Common myeloid progenitor, CD34-positive (primary cell): ENCODE measurements around the gene MBTPS1.

Experiments
- CTCF ChIA-PET: fragments of 350-600 bp; sonication (Branson Sonifier 250); formaldehyde crosslinking; loops from one replicate; lab custom pipeline; 2021; ENCODE audit warnings: antibody characterized with exemption; lab: Charles Lee
- POLR2A ChIA-PET: fragments of 350-600 bp; sonication (Branson Sonifier 250); formaldehyde crosslinking; loops from one replicate; lab custom pipeline; 2021; ENCODE audit warnings: antibody characterized with exemption; lab: Charles Lee
- DNase-seq, 3 donors: peaks; one replicate each; pipeline versions ENCODE4 v3.0.0 to v3.0.0-alpha.2; 2013
- H3K27ac ChIP-seq, 2 experiments: 1 replicate in 1 of 2; 2 replicates in 1 of 2; pipeline ENCODE4 v1.7.0; 2013; ENCODE audit warnings: inconsistent platforms in 2 of 2, low read length in 2 of 2, mild to moderate bottlenecking in 2 of 2, low read depth in 1 of 2, moderate library complexity in 1 of 2; ENCODE audit not compliant: severe bottlenecking in 2 of 2, insufficient read depth in 1 of 2, poor library complexity in 1 of 2
- H3K27me3 ChIP-seq, 5 experiments: replicated peaks in 2 of 5; 1 replicate in 3 of 5; 2 replicates in 2 of 5; pipeline versions ENCODE4 v1.6.1 to v1.7.0; 2013; ENCODE audit warnings: low read length in 4 of 5, mild to moderate bottlenecking in 2 of 5, moderate library complexity in 2 of 5, inconsistent platforms in 1 of 5; ENCODE audit not compliant: insufficient read depth in 5 of 5, control insufficient read depth in 4 of 5
- H3K36me3 ChIP-seq, 4 experiments: 1 replicate in 2 of 4; 2 replicates in 2 of 4; pipeline versions ENCODE4 v1.6.1 to v1.7.0; 2013; ENCODE audit warnings: low read length in 3 of 4, control low read depth in 1 of 4, mild to moderate bottlenecking in 1 of 4; ENCODE audit not compliant: control insufficient read depth in 4 of 4, insufficient read depth in 4 of 4
- H3K4me1 ChIP-seq, 4 experiments: 1 replicate in 3 of 4; 2 replicates in 1 of 4; pipeline versions ENCODE4 v1.6.1 to v1.7.1; 2013; ENCODE audit warnings: low read length in 3 of 4, mild to moderate bottlenecking in 3 of 4, control low read depth in 1 of 4, inconsistent platforms in 1 of 4, moderate library complexity in 1 of 4; ENCODE audit not compliant: control insufficient read depth in 4 of 4, insufficient read depth in 4 of 4; ENCODE audit errors: control extremely low read depth in 1 of 4
- H3K4me3 ChIP-seq, 7 experiments: 1 replicate in 4 of 7; 2 replicates in 3 of 7; pipeline versions ENCODE4 v1.5.1 to v1.7.0; 2013; ENCODE audit warnings: mild to moderate bottlenecking in 7 of 7, low read length in 6 of 7, moderate library complexity in 6 of 7, inconsistent platforms in 2 of 7, low read depth in 2 of 7, control low read depth in 1 of 7; ENCODE audit not compliant: insufficient read depth in 4 of 7, control insufficient read depth in 1 of 7; ENCODE audit errors: extremely low read depth in 1 of 7
- H3K9me3 ChIP-seq, 5 experiments: 1 replicate in 4 of 5; 2 replicates in 1 of 5; pipeline versions ENCODE4 v1.6.1 to v1.7.1; 2013; ENCODE audit warnings: low read length in 4 of 5, mild to moderate bottlenecking in 2 of 5, inconsistent platforms in 1 of 5, low read depth in 1 of 5, moderate library complexity in 1 of 5; ENCODE audit not compliant: control insufficient read depth in 4 of 5, insufficient read depth in 2 of 5; ENCODE audit errors: control extremely low read depth in 1 of 5
- WGBS: methylation state at CpG from one replicate; pipeline ENCODE4 v1.1.5; 2013; ENCODE audit not compliant: insufficient coverage; 5-methylcytosine and 5-hydroxymethylcytosine counted together

MBTPS1 gene

DNA sequence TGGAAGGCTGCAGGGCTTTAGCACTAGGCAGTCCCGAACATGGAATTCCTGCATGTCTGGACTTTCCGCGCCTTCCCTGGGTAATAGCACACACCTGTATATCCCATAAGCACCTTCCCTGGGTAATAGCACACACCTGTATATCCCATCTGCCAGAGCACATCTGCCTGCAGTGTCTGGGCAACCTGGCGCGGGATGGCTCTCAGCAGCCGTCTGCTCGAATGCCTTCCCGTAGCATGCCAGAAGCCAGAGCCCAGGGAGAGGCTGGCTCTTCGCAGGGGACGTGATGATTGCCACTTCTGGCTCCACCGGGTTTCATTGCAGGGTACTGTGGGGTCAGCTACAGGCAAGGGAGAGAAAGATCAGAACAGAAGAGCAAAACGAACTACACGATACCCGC lies 21.3 kb downstream of the MBTPS1 start:
- ChIA-PET CTCF (no interaction called here), POLR2A (no interaction called here)
- Histone ChIP-seq H3K27ac (no peak overlapping the region), H3K4me3 (no peak overlapping the region), H3K9me3 (no peaks in the 10 kb centered on the region), H3K27me3 (peaks cover 0 to 29% (median 3%) of the 10 kb centered on the region in 5 experiments), H3K36me3 (peaks cover 13 to 82% (median 50%) of the 10 kb centered on the region in 4 experiments), H3K4me1 (no peaks in the 10 kb centered on the region)
- WGBS = 96% methylated on average over 11 of the region's 14 CpGs
- no peak for DNase-seq

GRCh38 chr16:84093879-84094270 lies 22.9 kb downstream of the MBTPS1 start:
- no peak overlapping the region for H3K27ac ChIP-seq
- H3K4me1 ChIP-seq = peaks cover 0 to 8% (median 4%) of the 10 kb centered on the region in 4 experiments
- H3K9me3 ChIP-seq = no peaks in the 10 kb centered on the region
- peaks cover 0 to 38% (median 7%) of the 10 kb centered on the region in 5 experiments for H3K27me3 ChIP-seq
- CTCF ChIA-PET = no interaction called here
- 100% methylated on average over 2 of the region's 4 CpGs for WGBS
- no peak for DNase-seq
- no peak overlapping the region for H3K4me3 ChIP-seq
- POLR2A ChIA-PET = no interaction called here
- peaks cover 21 to 91% (median 59%) of the 10 kb centered on the region in 4 experiments for H3K36me3 ChIP-seq

DNA sequence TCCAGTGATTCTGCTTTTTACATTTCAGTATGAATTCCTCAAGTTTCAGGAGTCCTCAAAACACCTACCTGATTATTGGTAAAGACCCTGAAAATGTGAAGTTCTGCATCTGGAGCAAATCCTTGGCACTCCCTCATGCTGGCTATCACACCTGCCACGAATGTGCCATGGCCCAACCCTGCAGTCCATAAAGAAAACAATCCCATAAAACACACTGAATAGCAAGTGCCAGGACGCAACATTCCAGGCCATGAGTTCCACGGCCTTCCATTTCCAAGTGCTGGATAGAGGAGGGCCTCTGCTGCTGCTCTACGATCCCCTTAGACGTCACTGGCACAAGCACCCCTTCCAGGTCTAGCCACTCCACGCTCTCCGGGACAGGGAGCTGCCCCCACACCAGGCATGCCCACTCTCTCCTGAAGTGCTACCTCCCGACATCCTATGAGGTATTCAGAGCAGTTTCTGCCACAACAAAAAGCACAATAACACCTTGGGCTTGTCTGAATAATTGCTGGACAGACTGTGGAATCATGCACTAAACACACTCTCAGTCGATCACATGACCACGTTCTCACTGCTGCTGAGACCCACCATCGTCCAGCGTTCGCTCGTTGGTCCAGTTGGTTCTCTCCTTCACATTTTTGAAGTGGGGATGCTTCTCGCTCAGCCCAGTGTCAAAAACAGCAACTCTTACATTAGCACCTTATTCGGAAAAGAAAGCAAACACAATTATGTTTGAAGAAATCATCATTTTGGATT lies 23.4 kb downstream of the MBTPS1 start:
- CTCF ChIA-PET = interaction anchor here (0.9 to 1.4 kb wide), 4 partner anchors 22 to 48 kb away, joined by 3 read pairs; no protein-coding TSS in a partner anchor
- WGBS = 96% methylated on average over 14 of the region's 16 CpGs
- H3K36me3 ChIP-seq = peaks cover 21 to 91% (median 59%) of the 10 kb centered on the region in 4 experiments
- peaks cover 2 to 14% (median 10%) of the 10 kb centered on the region in 4 experiments for H3K4me1 ChIP-seq
- peaks cover 0 to 38% (median 7%) of the 10 kb centered on the region in 5 experiments for H3K27me3 ChIP-seq
- no peak for DNase-seq
- POLR2A ChIA-PET = no interaction called here
- H3K4me3 ChIP-seq = no peak overlapping the region
- H3K27ac ChIP-seq = no peak overlapping the region
- no peaks in the 10 kb centered on the region for H3K9me3 ChIP-seq

DNA sequence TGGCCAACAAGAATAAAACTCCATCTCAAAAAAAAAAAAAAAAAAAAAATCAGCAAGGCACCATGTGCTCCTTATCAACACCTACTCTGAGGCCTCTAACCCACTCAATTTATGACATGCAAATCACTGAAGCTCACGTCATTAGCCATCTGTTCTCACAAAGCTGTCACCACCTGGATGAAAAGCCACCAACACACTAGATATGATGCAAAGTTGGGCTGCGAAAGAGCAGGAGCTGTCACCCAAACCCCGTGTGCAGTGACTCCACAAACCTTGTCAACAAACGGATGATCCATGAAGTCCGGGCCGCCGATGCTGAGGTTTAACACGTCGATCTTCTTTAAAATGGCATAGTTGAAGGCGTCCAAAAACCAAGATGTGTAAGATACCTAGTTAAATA lies 25.3 kb downstream of the MBTPS1 start:
- peaks cover 21 to 85% (median 57%) of the 10 kb centered on the region in 4 experiments for H3K36me3 ChIP-seq
- no peak overlapping the region for H3K27ac ChIP-seq
- over 99% methylated on average over 9 of the region's 10 CpGs for WGBS
- no peak for DNase-seq
- H3K4me3 ChIP-seq = no peak overlapping the region
- peaks cover 0 to 38% (median 7%) of the 10 kb centered on the region in 5 experiments for H3K27me3 ChIP-seq
- POLR2A ChIA-PET = no interaction called here
- no peaks in the 10 kb centered on the region for H3K9me3 ChIP-seq
- peaks cover 12 to 32% (median 26%) of the 10 kb centered on the region in 4 experiments for H3K4me1 ChIP-seq
- CTCF ChIA-PET = no interaction called here

DNA sequence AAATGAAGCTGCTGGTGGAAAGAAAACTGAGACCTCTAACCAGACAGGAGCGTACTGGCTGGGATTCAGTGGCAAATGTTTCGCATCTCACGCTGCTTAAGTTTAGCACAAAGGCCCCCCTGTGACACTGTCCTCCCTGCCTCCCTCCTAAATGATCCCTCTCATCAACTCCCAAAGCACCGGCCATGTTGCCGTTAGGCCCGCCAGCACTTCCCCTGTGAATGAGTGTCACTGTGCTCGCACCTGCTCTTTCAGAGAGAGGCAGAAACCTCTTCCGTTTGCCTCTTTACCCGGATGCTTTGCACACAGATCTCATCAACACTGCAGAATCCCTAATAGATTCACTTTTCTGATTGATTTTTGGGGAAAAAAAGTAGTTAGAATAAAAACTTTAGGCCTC lies 26.5 kb downstream of the MBTPS1 start:
- DNase-seq = no peak
- Histone ChIP-seq H3K4me1 (peaks cover 20 to 42% (median 35%) of the 10 kb centered on the region in 4 experiments), H3K4me3 (no peak overlapping the region), H3K27me3 (peaks cover 0 to 37% (median 7%) of the 10 kb centered on the region in 5 experiments), H3K36me3 (peaks cover 19 to 78% (median 58%) of the 10 kb centered on the region in 4 experiments), H3K27ac (no peak overlapping the region), H3K9me3 (no peaks in the 10 kb centered on the region)
- WGBS = 100% methylated on average over 6 of the region's 9 CpGs
- CTCF ChIA-PET = interaction anchor here (0.9 to 2.1 kb wide), 3 partner anchors 17 to 97 kb away, joined by 3 to 8 read pairs (median 5); partner anchors contain the start of genes MBTPS1 and TAF1C
- POLR2A ChIA-PET = no interaction called here

GRCh38 chr16:84088695-84089395 lies 27.9 kb downstream of the MBTPS1 start:
- CTCF ChIA-PET = interaction anchor here (0.7 to 2.1 kb wide), 12 partner anchors 17 to 395 kb away, joined by 3 to 8 read pairs (median 4); partner anchors contain the start of genes HSBP1, MBTPS1 and TAF1C
- Histone ChIP-seq H3K27me3 (peaks cover 0 to 30% (median 7%) of the 10 kb centered on the region in 5 experiments), H3K27ac (no peak overlapping the region), H3K4me3 (no peak overlapping the region), H3K36me3 (peaks cover 18 to 73% (median 51%) of the 10 kb centered on the region in 4 experiments), H3K4me1 (peaks cover 20 to 49% (median 43%) of the 10 kb centered on the region in 4 experiments), H3K9me3 (no peaks in the 10 kb centered on the region)
- DNase-seq = peak; percentile 55 to 77 (median 72)
- POLR2A ChIA-PET = interaction anchor here (0.5 kb wide), 1 partner anchor 150 kb away, joined by 3 read pairs; no protein-coding TSS in a partner anchor
- WGBS = 69% methylated on average over 9 of the region's 15 CpGs
